Inferior parietal cortex (tissue), 1 donor: Measurements from ENCODE around the gene MEIS1.
"Not testable (repeated sequence)": the region's sequence is repeated elsewhere in the genome, so short reads cannot be mapped to it uniquely, and the experiment has no call there.

Experiments used
- DNase-seq: peaks from one replicate; pipeline ENCODE4 v3.0.0-alpha.2; 2016; ENCODE audit errors: extremely low spot score

MEIS1 gene

DNA sequence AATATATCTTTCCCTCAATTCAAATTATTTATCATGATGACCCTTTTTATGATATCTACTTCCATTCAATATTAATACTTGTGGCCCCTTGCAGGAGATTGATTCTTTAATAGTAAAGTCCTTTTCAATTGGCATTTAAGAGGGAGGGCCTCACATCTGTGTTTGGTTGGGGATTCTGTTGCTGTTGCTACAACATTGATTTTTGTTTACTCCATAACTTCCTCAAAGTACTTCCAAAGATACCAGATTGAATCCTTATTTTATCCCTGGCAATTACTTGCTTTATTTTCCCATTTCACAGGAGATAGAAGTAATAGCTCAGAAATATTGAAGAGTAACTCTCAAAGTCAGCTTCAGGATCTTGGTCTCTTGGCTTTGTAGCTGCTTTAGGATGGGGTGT lies 32.8 kb downstream of the MEIS1 start:
- DNase-seq = no peak

GRCh38 chr2:66469214-66469902 lies 34.4 kb downstream of the MEIS1 start:
- DNase-seq = no peak

GRCh38 chr2:66470199-66470598 lies 35.3 kb downstream of the MEIS1 start:
- DNase-seq = no peak

DNA sequence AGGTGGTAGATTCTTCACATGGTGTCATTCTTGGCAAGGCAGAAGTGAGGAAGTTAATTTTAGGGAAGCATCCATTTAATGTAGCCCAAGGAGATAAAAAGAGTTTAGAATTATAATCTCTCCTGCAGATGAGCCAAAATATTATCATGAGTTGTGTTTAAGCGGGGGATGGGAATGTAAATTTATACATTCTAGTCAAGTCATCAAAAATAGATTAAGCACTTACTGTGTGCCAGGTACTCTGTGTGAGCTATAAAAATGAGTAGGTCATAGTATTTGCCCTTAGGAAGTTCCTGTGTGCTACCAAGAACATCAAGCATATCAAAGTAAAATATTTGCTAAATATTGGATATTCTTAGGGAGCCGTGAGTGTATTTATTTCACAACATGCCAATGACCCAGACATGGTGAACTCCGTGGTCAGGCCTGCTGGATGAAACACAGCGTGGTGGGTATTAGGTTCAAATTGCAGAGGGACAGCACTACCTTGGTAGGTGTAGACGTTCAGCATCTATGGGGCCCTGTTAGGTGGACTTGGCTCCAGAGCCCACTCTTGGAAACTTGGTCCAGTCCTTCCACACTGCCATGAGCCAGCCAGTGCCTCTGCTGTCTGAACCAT lies 37.4 kb downstream of the MEIS1 start:
- DNase-seq = no peak

DNA sequence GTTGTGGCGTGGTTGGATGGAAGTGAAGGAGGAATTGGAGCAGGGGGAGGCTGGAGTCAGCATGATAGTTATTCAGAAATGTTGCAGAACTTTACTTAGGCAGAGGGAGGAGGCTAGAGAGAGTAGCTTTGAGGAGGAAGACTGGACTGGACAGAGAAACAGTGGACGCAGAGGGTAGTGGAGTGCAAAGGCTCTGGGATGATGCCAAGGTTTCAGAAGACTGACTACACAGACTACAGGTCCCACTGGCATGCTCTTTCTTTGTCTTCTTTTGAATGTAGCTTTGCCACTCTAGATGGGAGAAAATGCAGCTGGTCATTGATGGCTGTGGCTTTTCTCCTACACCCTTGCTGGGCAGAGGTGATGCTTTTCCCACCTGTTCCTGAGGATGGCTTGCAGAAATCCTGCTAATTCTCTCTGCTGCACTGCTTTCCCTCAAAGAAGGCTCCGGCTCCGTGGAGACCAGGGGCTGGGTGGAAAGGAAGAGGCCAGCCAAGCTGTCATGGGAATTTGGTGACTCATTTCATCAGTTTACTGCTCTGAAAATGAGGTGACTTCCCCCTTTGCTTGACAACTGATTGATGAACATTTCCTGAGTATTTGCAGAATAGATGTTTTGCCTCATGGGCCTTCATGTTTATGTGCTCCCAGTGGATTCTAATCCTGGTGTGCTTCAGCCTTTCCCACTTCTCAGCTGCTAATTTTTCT lies 42.4 kb downstream of the MEIS1 start:
- DNase-seq = no peak

GRCh38 chr2:66478299-66478698 lies 43.4 kb downstream of the MEIS1 start:
- no peak for DNase-seq

DNA sequence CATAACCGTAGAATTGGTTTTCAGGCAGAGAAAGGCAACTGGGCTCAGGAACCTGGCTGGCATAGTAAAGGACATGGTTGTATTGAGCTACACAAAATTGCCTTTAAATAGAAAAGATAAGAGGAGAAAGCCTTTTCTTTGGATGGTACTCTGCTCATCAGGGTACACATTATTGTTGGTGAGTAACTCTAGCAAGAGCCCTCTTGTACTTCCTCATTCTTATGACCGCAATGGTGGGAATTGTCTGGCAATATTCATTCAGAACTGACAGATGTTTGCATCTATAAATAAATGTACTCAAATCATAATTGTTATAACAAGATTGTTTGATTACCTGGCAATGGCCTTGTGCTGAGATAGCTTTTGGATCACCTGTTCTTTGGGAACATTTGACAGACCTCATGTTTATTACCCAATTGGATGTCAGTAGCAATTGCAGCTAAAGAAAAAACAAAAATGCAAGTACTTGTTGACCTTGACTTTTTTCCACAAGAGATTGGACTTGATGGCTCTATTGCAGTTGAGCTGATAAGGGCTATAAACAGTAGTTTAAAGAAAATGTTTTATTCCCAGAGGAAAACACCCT lies 43.9 kb downstream of the MEIS1 start:
- DNase-seq = no peak

GRCh38 chr2:66481100-66481549 lies 46.2 kb downstream of the MEIS1 start:
- no peak for DNase-seq

DNA sequence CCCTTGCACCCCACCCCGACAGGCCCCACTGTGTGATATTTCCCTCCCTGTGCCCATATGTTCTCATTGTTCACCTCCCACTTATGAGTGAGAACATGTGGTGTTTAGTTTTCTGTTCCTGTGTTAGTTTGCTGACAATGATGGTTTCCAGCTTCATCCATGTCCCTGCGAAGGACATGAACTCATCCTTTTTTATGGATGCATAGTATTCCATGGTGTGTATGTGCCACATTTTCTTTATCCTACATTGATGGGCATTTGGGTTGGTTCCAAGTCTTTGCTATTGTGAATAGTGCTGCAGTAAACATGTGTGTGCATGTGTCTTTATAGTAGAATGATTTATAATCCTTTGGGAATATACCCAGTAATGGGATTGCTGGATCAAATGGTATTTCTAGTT lies 50.3 kb downstream of the MEIS1 start:
- DNase-seq = not testable (repeated sequence)

DNA sequence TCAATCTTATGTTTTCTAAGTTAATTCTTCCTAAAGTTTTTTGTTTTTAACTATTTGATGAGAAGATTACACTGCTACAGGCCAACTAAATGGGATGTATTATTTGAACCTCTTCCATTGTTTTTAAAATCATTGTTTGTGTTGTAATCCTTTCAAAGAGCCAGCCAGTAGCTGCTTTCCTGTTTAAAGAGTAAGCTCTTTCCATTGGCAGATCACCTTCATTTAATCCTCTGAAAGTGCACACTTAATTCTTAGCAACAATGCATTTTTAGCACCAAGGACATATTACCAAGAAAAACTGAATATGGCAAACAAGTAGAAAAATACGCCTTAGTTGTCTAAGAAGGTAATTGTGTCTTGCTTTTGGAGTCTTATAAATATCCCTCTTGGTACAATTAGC lies 54.0 kb downstream of the MEIS1 start:
- DNase-seq = no peak

- DNase-seq = no peak
Measured at GRCh38 chr2:66489436-66489835, 54.5 kb downstream of the MEIS1 start.

DNA sequence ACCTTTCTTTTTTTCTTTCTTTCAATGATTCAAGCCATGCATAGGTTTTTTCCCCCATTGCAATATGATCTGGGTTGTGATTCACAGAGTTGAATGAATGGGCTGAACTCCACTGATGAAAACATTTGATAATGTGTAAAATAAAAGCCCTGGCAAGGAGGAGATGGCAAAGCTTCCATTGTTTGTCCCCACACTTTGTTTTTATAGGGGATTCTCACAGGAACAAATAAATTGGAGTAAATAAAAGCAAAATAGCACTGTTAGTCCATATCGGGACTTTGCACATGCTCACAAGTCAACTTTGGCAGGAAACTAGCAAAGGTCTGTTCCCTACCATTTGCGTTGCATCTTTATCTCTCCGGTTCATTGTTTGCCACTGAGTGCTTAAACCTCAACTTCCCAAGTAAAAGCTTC lies 55.7 kb downstream of the MEIS1 start:
- DNase-seq = no peak

GRCh38 chr2:66494708-66495107 lies 59.8 kb downstream of the MEIS1 start:
- DNase-seq = no peak

DNA sequence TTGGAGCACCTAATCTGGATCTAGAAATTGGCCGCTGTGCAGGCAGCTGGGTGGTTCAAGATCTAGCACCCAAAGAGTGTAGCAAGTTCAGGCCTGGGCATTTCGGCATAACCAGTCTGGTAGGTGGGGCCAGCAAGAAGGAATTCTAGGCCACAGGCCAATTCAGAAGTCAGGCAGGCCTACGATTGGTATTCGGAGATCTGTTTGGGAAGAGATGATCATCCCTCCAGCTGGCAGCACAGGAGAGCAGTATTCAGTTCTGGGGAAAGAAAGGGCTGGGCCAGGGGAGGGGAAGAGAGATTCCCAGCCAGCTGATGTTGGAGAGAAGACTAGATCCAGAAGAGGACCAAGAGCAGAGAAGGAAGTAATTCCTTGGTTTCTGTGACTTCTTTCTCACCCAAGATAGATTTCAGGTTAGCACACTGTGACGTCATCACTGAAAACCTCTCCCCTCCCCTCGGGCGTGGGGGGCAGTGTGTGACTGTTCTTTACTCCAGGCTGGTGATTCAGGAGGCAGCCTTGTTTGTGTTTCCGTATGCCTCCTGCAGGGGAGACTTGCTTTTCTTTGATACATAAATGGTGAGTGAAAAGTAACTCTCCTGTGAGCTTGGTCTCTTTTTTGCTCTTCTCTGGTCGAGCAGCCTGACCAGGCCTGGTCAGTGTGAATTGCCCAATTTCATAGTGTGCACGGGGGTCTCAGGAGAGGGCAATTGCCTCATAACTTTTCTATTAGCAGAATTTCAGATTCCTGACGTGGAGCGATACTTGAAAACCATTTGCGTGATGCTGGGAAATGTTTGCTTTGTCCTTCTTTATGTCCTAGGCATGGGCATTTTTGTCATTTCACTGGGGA lies 61.1 kb downstream of the MEIS1 start:
- DNase-seq = no peak

GRCh38 chr2:66496670-66497420 lies 61.9 kb downstream of the MEIS1 start:
- no peak for DNase-seq

GRCh38 chr2:66497431-66498288 lies 62.7 kb downstream of the MEIS1 start:
- DNase-seq = no peak

DNA sequence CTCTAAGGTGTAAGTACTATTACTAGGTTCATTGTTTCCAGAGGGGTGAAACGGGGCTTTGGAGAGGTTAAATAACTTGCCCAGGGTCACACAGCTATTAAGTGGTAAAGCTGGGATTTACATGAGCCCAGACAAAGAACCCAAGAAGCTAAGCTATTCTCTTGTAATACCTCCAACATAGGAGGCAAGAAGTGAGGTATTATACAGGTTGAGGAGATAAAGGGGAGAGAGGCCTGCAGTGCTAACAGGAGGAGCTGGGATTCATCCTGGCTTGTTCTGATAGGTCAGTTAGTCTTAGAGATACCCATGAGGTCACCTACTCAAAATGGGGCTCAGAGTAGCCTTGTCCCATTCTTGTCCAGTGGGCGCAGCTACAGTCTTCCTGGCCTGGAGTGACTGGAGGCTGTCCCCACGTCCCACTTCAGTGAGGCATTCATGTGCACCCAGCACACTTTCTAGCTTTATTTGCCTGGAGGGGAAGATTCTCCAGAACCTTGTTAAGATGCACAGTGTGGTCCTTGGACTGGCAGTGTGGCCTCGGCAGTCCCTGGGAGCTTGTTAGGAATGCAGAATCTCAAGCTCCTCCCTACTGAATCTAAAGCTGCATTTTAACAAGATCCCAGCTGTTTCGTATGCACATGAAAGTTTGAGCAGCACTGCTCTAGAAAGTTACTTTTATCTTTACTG lies 63.5 kb downstream of the MEIS1 start:
- DNase-seq = no peak

DNA sequence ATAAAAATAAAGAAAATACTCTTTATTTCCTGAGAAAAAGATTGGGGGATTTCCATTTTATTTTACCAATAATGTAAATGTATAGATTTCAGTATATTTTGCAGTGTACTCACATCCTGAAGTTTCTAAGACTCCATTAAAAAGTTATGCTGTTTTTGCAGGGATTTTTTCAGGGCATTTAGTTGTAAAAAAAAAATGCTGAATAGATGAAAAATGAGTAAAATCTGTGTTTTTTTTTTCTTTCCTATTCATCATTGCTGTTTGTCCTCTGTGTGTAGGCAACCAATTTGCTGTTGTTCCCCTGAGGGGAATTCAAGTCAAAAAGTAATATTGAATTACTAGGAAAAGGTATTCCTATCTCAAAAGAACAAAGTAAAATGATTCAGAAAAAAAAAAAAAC lies 66.3 kb downstream of the MEIS1 start:
- no peak for DNase-seq

- DNase-seq = no peak
Measured at GRCh38 chr2:66506265-66506664, 71.3 kb downstream of the MEIS1 start.
